ENCODE results near the gene FRRS1. TPM values are rescaled to one million over a fixed set of nuclear protein-coding genes. Genes with fewer than 3 reads are reported as not detected.

FRRS1 gene, protein sequence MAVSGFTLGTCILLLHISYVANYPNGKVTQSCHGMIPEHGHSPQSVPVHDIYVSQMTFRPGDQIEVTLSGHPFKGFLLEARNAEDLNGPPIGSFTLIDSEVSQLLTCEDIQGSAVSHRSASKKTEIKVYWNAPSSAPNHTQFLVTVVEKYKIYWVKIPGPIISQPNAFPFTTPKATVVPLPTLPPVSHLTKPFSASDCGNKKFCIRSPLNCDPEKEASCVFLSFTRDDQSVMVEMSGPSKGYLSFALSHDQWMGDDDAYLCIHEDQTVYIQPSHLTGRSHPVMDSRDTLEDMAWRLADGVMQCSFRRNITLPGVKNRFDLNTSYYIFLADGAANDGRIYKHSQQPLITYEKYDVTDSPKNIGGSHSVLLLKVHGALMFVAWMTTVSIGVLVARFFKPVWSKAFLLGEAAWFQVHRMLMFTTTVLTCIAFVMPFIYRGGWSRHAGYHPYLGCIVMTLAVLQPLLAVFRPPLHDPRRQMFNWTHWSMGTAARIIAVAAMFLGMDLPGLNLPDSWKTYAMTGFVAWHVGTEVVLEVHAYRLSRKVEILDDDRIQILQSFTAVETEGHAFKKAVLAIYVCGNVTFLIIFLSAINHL
- total RNA-seq: 6.8 TPM
- long read RNA-seq, partial matches to known transcripts: 1 of 3 reads
- long read RNA-seq, other reads (novel, unspliced or antisense): 0 of 3 reads

DNA sequence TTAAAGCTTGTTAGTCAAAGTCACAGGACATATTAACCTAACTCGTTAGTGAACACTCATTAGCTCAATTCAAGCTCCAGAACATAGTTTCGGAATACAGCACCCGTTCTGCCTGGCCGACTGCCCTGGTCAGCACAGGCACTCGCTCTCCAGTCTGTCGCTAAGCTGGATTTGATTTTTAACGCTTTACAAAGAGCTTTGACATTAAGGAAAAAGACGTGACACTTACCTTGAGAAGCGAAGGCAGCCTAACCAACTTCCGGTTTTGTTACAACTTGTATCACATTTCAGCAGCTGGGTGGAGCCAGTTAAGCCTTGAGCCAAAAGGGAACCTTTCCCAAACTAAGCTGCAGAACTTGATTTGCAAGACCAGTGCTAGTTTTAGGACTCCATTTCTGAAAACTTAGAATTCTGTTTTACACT, at the start of gene FRRS1:
FRRS1 (minus strand) TSS at position 258 of the 423 bp plus-strand sequence. CDS start 17,867 bp downstream, outside the sequence.
- ATAC-seq (peak; percentile 98), DNase-seq (peak; percentile 77)
- Histone ChIP-seq H3K4me3 (peak within 1 kb of the TSS; percentile 61), H3K27ac (peak within 1 kb of the TSS; percentile 86), H3K36me3 (no peaks in the 10 kb centered on the region), H3K4me1 (peaks cover 7% of the 10 kb centered on the region), H3K27me3 (no peaks in the 10 kb centered on the region), H3K9me3 (no peaks in the 10 kb centered on the region)
- intact Hi-C loops (cut with DNase I): no loop called here
- TF ChIP-seq, protein P1, sequence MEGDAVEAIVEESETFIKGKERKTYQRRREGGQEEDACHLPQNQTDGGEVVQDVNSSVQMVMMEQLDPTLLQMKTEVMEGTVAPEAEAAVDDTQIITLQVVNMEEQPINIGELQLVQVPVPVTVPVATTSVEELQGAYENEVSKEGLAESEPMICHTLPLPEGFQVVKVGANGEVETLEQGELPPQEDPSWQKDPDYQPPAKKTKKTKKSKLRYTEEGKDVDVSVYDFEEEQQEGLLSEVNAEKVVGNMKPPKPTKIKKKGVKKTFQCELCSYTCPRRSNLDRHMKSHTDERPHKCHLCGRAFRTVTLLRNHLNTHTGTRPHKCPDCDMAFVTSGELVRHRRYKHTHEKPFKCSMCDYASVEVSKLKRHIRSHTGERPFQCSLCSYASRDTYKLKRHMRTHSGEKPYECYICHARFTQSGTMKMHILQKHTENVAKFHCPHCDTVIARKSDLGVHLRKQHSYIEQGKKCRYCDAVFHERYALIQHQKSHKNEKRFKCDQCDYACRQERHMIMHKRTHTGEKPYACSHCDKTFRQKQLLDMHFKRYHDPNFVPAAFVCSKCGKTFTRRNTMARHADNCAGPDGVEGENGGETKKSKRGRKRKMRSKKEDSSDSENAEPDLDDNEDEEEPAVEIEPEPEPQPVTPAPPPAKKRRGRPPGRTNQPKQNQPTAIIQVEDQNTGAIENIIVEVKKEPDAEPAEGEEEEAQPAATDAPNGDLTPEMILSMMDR (IDR thresholded peaks at IDR 0.05): no peak

DNA sequence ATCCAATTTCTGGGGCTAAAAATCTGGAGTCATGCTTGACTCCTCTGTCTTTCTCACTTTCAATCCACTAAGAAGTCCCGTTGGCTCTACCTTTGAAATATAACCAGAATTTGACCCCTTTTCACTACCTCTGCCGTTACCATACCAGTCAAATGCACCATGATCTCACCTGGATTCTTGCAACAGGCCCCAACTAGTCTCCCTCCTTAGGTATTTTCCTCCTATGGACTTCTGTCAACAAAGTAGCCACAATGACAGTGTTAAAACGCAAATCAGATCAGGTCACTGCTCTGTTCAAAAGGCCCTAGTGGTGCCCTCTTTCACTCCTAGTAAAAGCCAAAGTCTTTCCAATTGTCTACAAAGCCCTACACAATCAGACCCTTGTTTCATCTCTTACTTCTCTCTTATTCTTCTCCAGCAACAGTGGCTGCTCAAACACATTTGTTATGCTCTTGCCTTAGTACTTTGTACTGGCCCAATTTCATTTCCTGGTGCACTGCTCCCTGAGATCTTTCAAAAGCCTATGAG, 48.0 kb upstream of the FRRS1 start:
- no peaks in the 10 kb centered on the region for H3K27me3 ChIP-seq
- H3K27ac ChIP-seq: no peak overlapping the region
- H3K9me3 ChIP-seq: no peaks in the 10 kb centered on the region
- H3K4me1 ChIP-seq: no peaks in the 10 kb centered on the region
- H3K36me3 ChIP-seq: no peaks in the 10 kb centered on the region
- H3K4me3 ChIP-seq: no peak overlapping the region
- ATAC-seq: no peak
- TF ChIP-seq, protein P1 (IDR thresholded peaks at IDR 0.05): no peak
- no peak for DNase-seq
- intact Hi-C loops (cut with DNase I): loop anchor here (10.0 kb wide), 1 partner anchor 640 kb away; no protein-coding TSS in a partner anchor

DNA sequence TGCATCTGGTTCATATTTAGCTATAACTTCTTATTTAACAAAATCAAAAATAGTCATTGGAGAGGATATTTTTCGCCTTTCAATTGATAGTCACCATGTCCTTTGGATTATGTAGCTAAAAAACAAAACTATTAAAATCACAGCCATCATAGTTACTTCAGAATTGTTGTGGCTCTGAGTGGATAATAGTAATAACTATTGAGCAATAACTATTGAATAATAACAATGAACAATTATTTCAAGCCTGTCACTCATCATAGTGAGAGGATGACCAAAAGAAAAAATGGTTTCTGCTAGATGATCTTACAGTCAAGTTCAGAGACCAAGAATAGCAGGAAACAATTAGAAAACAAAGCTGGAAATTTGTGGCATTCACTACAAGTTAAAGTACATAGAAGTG, 45.3 kb upstream of the FRRS1 start:
- Histone ChIP-seq H3K36me3 (no peaks in the 10 kb centered on the region), H3K9me3 (no peaks in the 10 kb centered on the region), H3K4me1 (peaks cover 6% of the 10 kb centered on the region), H3K27ac (no peak overlapping the region), H3K27me3 (no peaks in the 10 kb centered on the region), H3K4me3 (no peak overlapping the region)
- intact Hi-C loops (cut with DNase I): loop anchor here (10.0 kb wide), 1 partner anchor 643 kb away; no protein-coding TSS in a partner anchor
- ATAC-seq (no peak), DNase-seq (no peak)
- TF ChIP-seq, protein P1 (IDR thresholded peaks at IDR 0.05): no peak

DNA sequence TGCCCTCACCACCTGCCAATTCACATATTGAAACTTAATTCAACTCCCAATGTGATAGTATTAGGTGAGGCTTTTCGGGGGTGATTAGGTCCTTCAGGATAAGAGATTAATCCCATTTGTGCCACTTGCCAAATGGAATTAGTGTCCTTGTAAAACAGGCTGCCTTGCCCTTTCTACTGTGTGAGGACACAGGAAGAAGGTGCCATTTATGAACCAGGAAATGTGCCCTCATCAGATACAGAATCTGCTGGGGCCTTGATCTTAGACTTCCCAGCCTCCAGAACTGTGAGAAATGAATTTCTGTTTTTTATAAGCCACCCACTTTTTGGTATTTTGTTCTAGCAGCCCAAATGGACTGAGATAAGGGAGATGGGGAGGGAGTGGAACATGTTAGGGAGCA, 44.6 kb upstream of the FRRS1 start:
- TF ChIP-seq, protein P1 (IDR thresholded peaks at IDR 0.05): no peak
- Histone ChIP-seq H3K4me3 (no peak overlapping the region), H3K4me1 (peaks cover 6% of the 10 kb centered on the region), H3K27ac (no peak overlapping the region), H3K9me3 (no peaks in the 10 kb centered on the region), H3K27me3 (no peaks in the 10 kb centered on the region), H3K36me3 (no peaks in the 10 kb centered on the region)
- ATAC-seq (no peak), DNase-seq (no peak)
- intact Hi-C loops (cut with DNase I): loop anchor here (10.0 kb wide), 1 partner anchor 644 kb away; no protein-coding TSS in a partner anchor

DNA sequence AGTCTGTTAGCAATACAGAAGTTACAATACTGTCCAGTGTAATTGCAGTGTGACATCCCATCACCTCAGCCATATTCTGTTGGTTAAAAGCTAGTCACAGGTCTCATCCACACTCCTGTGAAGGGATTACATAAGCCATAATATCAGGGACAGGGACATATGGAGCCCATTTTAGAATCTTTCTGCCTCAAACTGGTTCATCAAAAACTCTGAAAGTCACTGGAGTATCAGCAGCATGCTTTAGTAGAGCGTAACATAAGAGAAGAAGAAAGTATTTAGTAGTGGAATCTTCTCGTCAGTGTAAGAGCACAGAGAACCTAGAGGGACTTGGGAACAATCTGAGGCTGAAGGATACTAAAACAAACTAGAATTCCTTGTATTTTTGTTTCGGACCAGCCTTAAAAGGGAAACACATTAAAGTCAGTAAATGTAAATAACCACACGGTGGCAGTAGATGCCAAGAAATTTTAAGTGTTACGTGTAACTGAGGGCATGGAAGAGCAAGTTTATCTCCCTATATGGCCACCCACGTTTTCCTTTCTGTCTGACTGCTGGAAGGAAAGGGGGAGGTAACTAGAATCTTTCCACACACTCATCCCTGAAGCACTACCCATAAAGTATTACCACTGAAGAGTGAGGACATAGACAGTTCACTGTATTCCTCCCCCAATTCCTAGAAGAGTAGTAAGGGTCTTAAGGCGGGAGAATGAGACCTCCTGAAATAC, 42.1 kb upstream of the FRRS1 start:
- H3K36me3 ChIP-seq: no peaks in the 10 kb centered on the region
- no peak overlapping the region for H3K4me3 ChIP-seq
- no peaks in the 10 kb centered on the region for H3K9me3 ChIP-seq
- ATAC-seq (peak; percentile 96), DNase-seq (no peak)
- H3K4me1 ChIP-seq: peaks cover 6% of the 10 kb centered on the region
- peaks cover 4% of the 10 kb centered on the region for H3K27me3 ChIP-seq
- TF ChIP-seq, protein P1 (IDR thresholded peaks at IDR 0.05): peak; percentile 62
- no peak overlapping the region for H3K27ac ChIP-seq
- intact Hi-C loops (cut with DNase I): no loop called here
